HEK293 (cell line): ENCODE results near the gene SFTPD.
A peak's percentile ranks its signal among the peaks of the same experiment; 100 is the strongest.

ENCODE experiments used
- ATF2 ChIP-seq: fragments of 450-650 bp; formaldehyde crosslinking; IDR thresholded peaks from 2 replicates; pipeline ENCODE4 v1.5.1; 2016; ENCODE audit warnings: missing biosample characterization, missing genetic modification characterization, low read depth
- ELK4 ChIP-seq: IDR thresholded peaks from 2 replicates; pipeline ENCODE4 v1.6.1; 2011; ENCODE audit warnings: mild to moderate bottlenecking, low read depth, low read length, borderline replicate concordance
- KLF16 ChIP-seq: fragments of 450-650 bp; formaldehyde crosslinking; IDR thresholded peaks from 2 replicates; pipeline ENCODE4 v1.5.1; 2017; ENCODE audit warnings: missing biosample characterization, missing genetic modification characterization
- PRDM2 ChIP-seq: fragments of 450-650 bp; formaldehyde crosslinking; IDR thresholded peaks from 2 replicates; pipeline ENCODE4 v1.5.1; 2016; ENCODE audit warnings: missing biosample characterization, missing genetic modification characterization, borderline replicate concordance
- YY1 ChIP-seq: fragments of 450-650 bp; formaldehyde crosslinking; IDR thresholded peaks from 2 replicates; pipeline ENCODE4 v1.5.1; 2018; ENCODE audit warnings: missing biosample characterization, missing genetic modification characterization
- ZBTB20 ChIP-seq: fragments of 450-650 bp; formaldehyde crosslinking; IDR thresholded peaks from 2 replicates; pipeline ENCODE4 v1.5.1; 2016; ENCODE audit warnings: missing biosample characterization, missing genetic modification characterization
- ZBTB7A ChIP-seq: fragments of 450-650 bp; formaldehyde crosslinking; IDR thresholded peaks from 2 replicates; pipeline ENCODE4 v1.5.1; 2016; ENCODE audit warnings: low read depth, missing biosample characterization, missing genetic modification characterization
- ZFP3 ChIP-seq: fragments of 450-650 bp; formaldehyde crosslinking; IDR thresholded peaks from 2 replicates; pipeline ENCODE4 v1.5.1; 2016; ENCODE audit warnings: low read depth, missing biosample characterization, missing genetic modification characterization
- ZNF148 ChIP-seq: fragments of 450-650 bp; formaldehyde crosslinking; IDR thresholded peaks from 2 replicates; pipeline ENCODE4 v1.5.0; 2017; ENCODE audit warnings: missing biosample characterization, missing genetic modification characterization, borderline replicate concordance
- ZNF16 ChIP-seq: fragments of 450-650 bp; formaldehyde crosslinking; IDR thresholded peaks from 2 replicates; pipeline ENCODE4 v1.5.1; 2016; ENCODE audit warnings: low read depth, missing biosample characterization, missing genetic modification characterization
- ZNF18 ChIP-seq: fragments of 450-650 bp; formaldehyde crosslinking; IDR thresholded peaks from 2 replicates; pipeline ENCODE4 v1.5.1; 2016; ENCODE audit warnings: missing biosample characterization, missing genetic modification characterization
- ZNF184 ChIP-seq: fragments of 450-650 bp; IDR thresholded peaks from 2 replicates; pipeline ENCODE4 v1.5.1; 2018; ENCODE audit warnings: missing biosample characterization, mild to moderate bottlenecking, missing genetic modification characterization
- ZNF2 ChIP-seq: fragments of 450-650 bp; formaldehyde crosslinking; IDR thresholded peaks from 2 replicates; pipeline ENCODE4 v1.5.1; 2016; ENCODE audit warnings: missing biosample characterization, missing genetic modification characterization
- ZNF214 ChIP-seq: fragments of 450-650 bp; formaldehyde crosslinking; IDR thresholded peaks from 2 replicates; pipeline ENCODE4 v1.5.1; 2017; ENCODE audit warnings: missing biosample characterization, mild to moderate bottlenecking, missing genetic modification characterization, borderline replicate concordance
- ZNF221 ChIP-seq: fragments of 450-650 bp; formaldehyde crosslinking; IDR thresholded peaks from 2 replicates; pipeline ENCODE4 v1.5.1; 2017; ENCODE audit warnings: missing biosample characterization, missing genetic modification characterization, borderline replicate concordance
- ZNF23 ChIP-seq: fragments of 450-650 bp; formaldehyde crosslinking; IDR thresholded peaks from 2 replicates; pipeline ENCODE4 v1.5.1; 2016; ENCODE audit warnings: missing biosample characterization, missing genetic modification characterization, borderline replicate concordance
- ZNF280C ChIP-seq: fragments of 450-650 bp; formaldehyde crosslinking; IDR thresholded peaks from 2 replicates; pipeline ENCODE4 v1.5.1; 2016; ENCODE audit warnings: missing biosample characterization, missing genetic modification characterization
- ZNF366 ChIP-seq: fragments of 450-650 bp; formaldehyde crosslinking; conservative IDR thresholded peaks from 2 replicates; pipeline ENCODE4 v1.5.1; 2016; ENCODE audit warnings: missing biosample characterization, missing genetic modification characterization
- ZNF394 ChIP-seq: fragments of 450-650 bp; formaldehyde crosslinking; IDR thresholded peaks from 2 replicates; pipeline ENCODE4 v1.5.1; 2016; ENCODE audit warnings: missing biosample characterization, missing genetic modification characterization, mild to moderate bottlenecking, moderate library complexity, borderline replicate concordance
- ZNF48 ChIP-seq: fragments of 450-650 bp; formaldehyde crosslinking; IDR thresholded peaks from 2 replicates; pipeline ENCODE4 v1.5.1; 2016; ENCODE audit warnings: missing biosample characterization, missing genetic modification characterization
- ZNF521 ChIP-seq: fragments of 450-650 bp; formaldehyde crosslinking; IDR thresholded peaks from 2 replicates; pipeline ENCODE4 v1.5.1; 2017; ENCODE audit warnings: missing biosample characterization, mild to moderate bottlenecking, missing genetic modification characterization
- ZNF549 ChIP-seq: fragments of 450-650 bp; IDR thresholded peaks from 2 replicates; pipeline ENCODE4 v1.5.1; 2018; ENCODE audit warnings: missing biosample characterization, missing genetic modification characterization, mild to moderate bottlenecking, inconsistent platforms, moderate library complexity
- ZNF560 ChIP-seq: fragments of 450-650 bp; formaldehyde crosslinking; IDR thresholded peaks from 2 replicates; pipeline ENCODE4 v1.5.1; 2017; ENCODE audit warnings: missing biosample characterization, missing genetic modification characterization, borderline replicate concordance
- ZNF596 ChIP-seq: fragments of 450-650 bp; IDR thresholded peaks from 2 replicates; pipeline ENCODE4 v1.5.0; 2018; ENCODE audit warnings: missing biosample characterization, mild to moderate bottlenecking, missing genetic modification characterization, moderate library complexity
- ZNF600 ChIP-seq: fragments of 450-650 bp; formaldehyde crosslinking; IDR thresholded peaks from 2 replicates; pipeline ENCODE4 v1.5.1; 2016; ENCODE audit warnings: missing biosample characterization, missing genetic modification characterization
- ZNF660 ChIP-seq: fragments of 450-650 bp; IDR thresholded peaks from 2 replicates; pipeline ENCODE4 v1.5.1; 2018; ENCODE audit warnings: missing biosample characterization, mild to moderate bottlenecking, missing genetic modification characterization

Gene SFTPD

GRCh38 chr10:79929409-79929904 is 19.4 kb downstream of the SFTPD start (continued):
- no peak for TF ChIP-seq ZNF23 (tag by site-specific recombination)
- no peak for TF ChIP-seq ZNF18 (tag by site-specific recombination)
- TF ChIP-seq ZFP3 (tag by site-specific recombination) = no peak
- no peak for TF ChIP-seq KLF16 (tag by site-specific recombination)
- TF ChIP-seq ZNF600 = peak; percentile 87
- TF ChIP-seq ZNF214 (tag by site-specific recombination) = no peak
- TF ChIP-seq ZNF521 (tag by site-specific recombination) = no peak
- no peak for TF ChIP-seq ELK4
- TF ChIP-seq ZNF596 (tag by site-specific recombination) = no peak
- TF ChIP-seq ZBTB7A (tag by site-specific recombination) = no peak
- peak; percentile 92 for TF ChIP-seq ZNF2 (tag by site-specific recombination)
- TF ChIP-seq ZNF280C (tag by site-specific recombination) = no peak
- TF ChIP-seq YY1 = no peak
- TF ChIP-seq ZNF660 (tag by site-specific recombination) = no peak
- TF ChIP-seq ZNF366 = no peak
- no peak for TF ChIP-seq ZNF148 (tag by site-specific recombination)
- no peak for TF ChIP-seq ZNF184 (tag by site-specific recombination)
- no peak for TF ChIP-seq ZNF221 (tag by site-specific recombination)
- TF ChIP-seq ZNF549 (tag by site-specific recombination) = no peak
- TF ChIP-seq ZNF394 (tag by site-specific recombination) = no peak
- no peak for TF ChIP-seq PRDM2
- TF ChIP-seq ZNF560 (tag by site-specific recombination) = no peak
- TF ChIP-seq ZNF48 (tag by site-specific recombination) = no peak
- no peak for TF ChIP-seq ZNF16 (tag by site-specific recombination)
- TF ChIP-seq ATF2 (tag by site-specific recombination) = no peak
- no peak for TF ChIP-seq ZBTB20 (tag by site-specific recombination)
